Effector memory CD8-positive, alpha-beta T cell (primary cell): ENCODE data around the gene DIS3L2.
"Not testable (repeated sequence)": the region's sequence is repeated elsewhere in the genome, so short reads cannot be mapped to it uniquely, and the experiment has no call there.

Experiments
- ATAC-seq: fragments of 150-1000 bp; cut with Tn5 transposase; replicated peaks from 2 replicates; pipeline ENCODE4 v1.10.0; 2021; ENCODE audit warnings: mild to moderate bottlenecking, moderate library complexity
- DNase-seq, 3 experiments: peaks; one replicate each; pipeline ENCODE4 v3.0.0; 2021
- H3K27ac Mint-ChIP-seq, 2 donors: one replicate each; pipeline ENCODE4 v1.8.0; 2022; ENCODE audit warnings: mild to moderate bottlenecking in 2 of 2, mixed read lengths in 2 of 2, moderate library complexity in 2 of 2
- H3K27me3 Mint-ChIP-seq, 2 donors: one replicate each; pipeline ENCODE4 v1.8.0; 2022; ENCODE audit warnings: mixed read lengths in 2 of 2
- H3K36me3 Mint-ChIP-seq: one replicate; pipeline ENCODE4 v1.8.0; 2022; ENCODE audit warnings: mild to moderate bottlenecking, moderate library complexity, mixed read lengths; ENCODE audit not compliant: insufficient read depth
- H3K4me1 Mint-ChIP-seq, 2 donors: one replicate each; pipeline ENCODE4 v1.8.0; 2022; ENCODE audit warnings: low read depth in 2 of 2, mixed read lengths in 2 of 2
- H3K4me3 Mint-ChIP-seq, 2 donors: one replicate each; pipeline ENCODE4 v1.8.0; 2022; ENCODE audit warnings: mild to moderate bottlenecking in 2 of 2, mixed read lengths in 2 of 2, moderate library complexity in 2 of 2
- H3K9me3 Mint-ChIP-seq, 2 donors: one replicate each; pipeline ENCODE4 v1.8.0; 2022; ENCODE audit warnings: mixed read lengths in 2 of 2

The DIS3L2 gene

GRCh38 chr2:232336241-232336736, 374.8 kb downstream of the DIS3L2 start:
- Mint-ChIP-seq H3K27me3 (no peaks in the 10 kb centered on the region), H3K4me1 (no peaks in the 10 kb centered on the region), H3K9me3 (no peaks in the 10 kb centered on the region), H3K27ac (no peak overlapping the region), H3K36me3 (peaks cover 7% of the 10 kb centered on the region), H3K4me3 (no peak overlapping the region)
- DNase-seq, result no peak
- no peak for ATAC-seq

DNA sequence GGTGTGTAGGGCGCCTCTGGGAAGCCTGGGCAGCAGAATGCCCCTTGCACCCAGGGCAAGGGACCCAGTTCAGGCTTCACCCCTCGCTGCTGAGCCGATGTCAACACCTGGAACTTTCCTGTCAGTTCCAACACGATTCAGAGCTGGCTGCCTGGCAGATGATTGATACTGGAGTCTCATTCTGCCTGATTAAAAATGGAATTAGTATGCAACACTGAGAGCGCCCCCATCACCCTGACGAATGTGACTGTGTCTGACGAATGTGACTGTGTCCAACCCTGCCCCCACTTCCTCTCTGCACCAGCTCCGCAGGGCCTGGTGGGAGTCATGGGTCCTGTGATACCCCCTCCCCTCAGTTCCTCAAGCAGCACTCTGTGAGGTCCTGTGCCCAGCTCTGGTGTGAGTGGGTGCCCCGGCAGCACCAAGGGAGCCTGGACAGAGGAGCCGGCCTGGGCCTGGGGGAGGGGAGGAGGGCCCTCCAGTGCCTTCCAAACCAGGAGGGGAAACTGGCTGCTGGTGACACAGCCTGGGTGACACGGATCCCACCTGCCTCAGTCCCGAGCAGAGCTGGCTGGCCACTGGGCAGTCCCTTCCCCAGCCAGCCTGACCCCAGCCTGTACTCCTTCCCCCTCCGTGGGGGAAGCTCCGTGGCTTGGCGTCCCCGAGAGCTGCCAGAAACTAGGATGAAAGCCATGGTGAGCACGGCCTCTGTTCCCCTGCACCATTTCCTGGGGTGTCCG, 375.6 kb downstream of the DIS3L2 start:
- Mint-ChIP-seq H3K27me3 (no peaks in the 10 kb centered on the region), H3K27ac (no peak overlapping the region), H3K9me3 (no peaks in the 10 kb centered on the region), H3K4me1 (peaks cover 0 to 2% of the 10 kb centered on the region in 2 donors), H3K36me3 (peaks cover 7% of the 10 kb centered on the region), H3K4me3 (no peak overlapping the region)
- DNase-seq, result no peak
- no peak for ATAC-seq

DNA sequence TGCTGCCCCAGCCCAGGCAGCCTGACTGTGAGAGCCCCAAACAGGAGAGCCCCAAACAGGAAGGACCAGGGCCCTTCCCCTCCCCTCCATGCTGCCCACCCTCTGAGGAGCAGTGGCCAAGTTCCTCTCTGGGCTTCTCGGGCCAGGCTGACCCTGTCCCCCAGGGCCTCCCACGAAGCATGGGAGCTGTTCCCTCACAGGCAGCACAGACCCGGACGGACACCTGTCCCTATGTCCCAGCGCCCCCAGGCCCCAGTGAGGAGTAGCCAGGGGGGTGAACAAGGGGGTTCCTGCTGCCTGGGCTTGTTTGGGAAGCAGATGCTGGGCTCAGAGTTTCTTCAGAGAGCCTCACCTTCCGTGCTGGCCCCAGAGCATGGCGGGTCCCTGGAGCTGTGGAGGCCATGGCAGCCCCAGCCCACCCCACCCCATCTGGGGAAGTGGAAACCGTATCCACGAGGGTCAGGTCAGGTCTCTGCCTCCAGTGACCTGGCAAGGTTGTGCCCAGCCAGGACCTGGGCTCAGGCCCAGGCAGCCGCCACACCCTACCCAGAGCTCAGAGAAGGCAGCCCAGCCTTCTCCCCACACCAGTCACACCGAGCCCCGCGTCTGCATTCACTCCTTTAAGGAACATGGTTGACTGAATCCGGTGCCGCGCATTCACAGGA, 376.7 kb downstream of the DIS3L2 start:
- H3K9me3 Mint-ChIP-seq, result not testable (repeated sequence)

DNA sequence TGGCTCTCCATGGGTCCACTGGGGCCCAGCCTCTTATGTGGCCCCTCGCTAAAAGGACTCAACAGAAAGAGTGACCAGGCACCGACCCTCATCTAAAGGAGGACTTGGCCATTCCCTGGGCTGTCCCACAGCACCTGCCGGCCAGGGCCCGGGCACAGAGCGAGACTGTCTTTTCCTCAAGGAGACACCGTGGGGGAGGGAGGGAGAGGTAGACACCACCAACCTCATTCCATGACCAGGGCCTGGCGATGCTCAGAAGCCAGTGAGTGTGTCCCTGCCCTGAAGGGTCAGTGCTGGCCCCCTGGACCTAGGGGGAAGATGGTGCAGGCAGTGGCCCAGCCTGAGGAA, 377.2 kb downstream of the DIS3L2 start:
- H3K4me1 Mint-ChIP-seq, result peaks cover 0 to 9% of the 10 kb centered on the region in 2 donors
- DNase-seq (no peak), ATAC-seq (no peak)
- no peak overlapping the region for H3K27ac Mint-ChIP-seq
- H3K9me3 Mint-ChIP-seq, result no peaks in the 10 kb centered on the region
- no peaks in the 10 kb centered on the region for H3K27me3 Mint-ChIP-seq
- peaks cover 7% of the 10 kb centered on the region for H3K36me3 Mint-ChIP-seq
- no peak overlapping the region for H3K4me3 Mint-ChIP-seq

More for the DNA sequence above, 376.7 kb downstream of the DIS3L2 start:
- not testable (repeated sequence) for H3K27ac Mint-ChIP-seq, H3K27me3 Mint-ChIP-seq, H3K4me3 Mint-ChIP-seq, DNase-seq, ATAC-seq, H3K36me3 Mint-ChIP-seq, H3K4me1 Mint-ChIP-seq

DNA sequence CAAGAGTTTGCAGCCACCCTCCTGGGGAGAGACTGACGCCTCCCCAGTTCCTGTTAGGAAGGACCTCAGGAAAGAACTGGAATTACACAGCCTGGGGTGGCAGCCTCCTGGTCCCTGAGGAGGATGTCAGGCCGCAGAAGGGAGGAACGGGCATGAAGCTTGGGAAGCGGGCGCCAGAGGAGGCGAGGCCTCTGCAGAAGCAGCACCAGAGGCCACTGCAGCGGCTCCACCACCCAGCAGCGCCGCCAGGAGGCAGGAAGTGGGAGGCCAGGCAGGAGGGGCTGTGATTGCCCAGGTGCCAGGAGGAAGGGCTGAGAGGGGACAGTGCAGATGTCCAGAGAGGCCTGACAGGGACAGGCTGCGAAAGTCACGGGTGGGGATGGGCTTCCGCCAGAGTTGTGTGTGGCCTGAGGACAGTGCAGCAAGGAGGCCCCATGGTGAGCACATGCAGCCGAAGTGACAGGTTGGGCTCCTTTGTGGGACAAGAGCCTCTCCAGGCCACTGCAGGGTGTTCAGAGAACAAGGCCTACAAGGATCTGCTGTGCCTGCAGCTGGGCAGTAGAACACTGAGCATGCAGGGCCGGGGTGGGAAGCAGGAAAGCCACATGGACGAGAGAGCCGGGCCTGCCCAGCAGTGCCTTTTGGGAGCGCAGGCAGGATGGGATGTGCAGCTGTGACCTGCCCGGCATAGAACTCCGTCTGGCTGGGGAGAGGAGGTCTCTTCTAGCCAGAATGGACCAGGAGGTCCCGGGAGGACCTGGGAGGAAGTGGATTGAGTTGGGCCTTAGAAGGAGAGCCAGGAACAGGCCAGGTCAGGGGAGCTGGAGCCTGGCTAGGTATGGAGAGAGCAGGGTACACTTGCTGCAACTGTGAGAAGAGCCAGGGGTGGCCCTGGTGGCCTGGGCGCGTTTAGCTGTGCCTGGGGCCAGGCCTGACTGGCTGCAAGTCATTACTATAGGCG, 377.9 kb downstream of the DIS3L2 start:
- Mint-ChIP-seq H3K4me3 (no peak overlapping the region), H3K36me3 (peaks cover 7% of the 10 kb centered on the region), H3K27me3 (no peaks in the 10 kb centered on the region), H3K27ac (no peak overlapping the region), H3K4me1 (peaks cover 0 to 9% of the 10 kb centered on the region in 2 donors), H3K9me3 (no peaks in the 10 kb centered on the region)
- no peak for DNase-seq
- ATAC-seq, result no peak

GRCh38 chr2:232340171-232340935, 378.8 kb downstream of the DIS3L2 start:
- H3K9me3 Mint-ChIP-seq, result no peaks in the 10 kb centered on the region
- no peak overlapping the region for H3K27ac Mint-ChIP-seq
- H3K4me3 Mint-ChIP-seq, result no peak overlapping the region

GRCh38 chr2:232341061-232341738, 379.7 kb downstream of the DIS3L2 start:
- ATAC-seq (no peak), DNase-seq (no peak)
- Mint-ChIP-seq H3K27me3 (no peaks in the 10 kb centered on the region), H3K36me3 (peaks cover 8% of the 10 kb centered on the region), H3K9me3 (no peaks in the 10 kb centered on the region), H3K4me1 (peaks cover 0 to 9% of the 10 kb centered on the region in 2 donors), H3K27ac (no peak overlapping the region), H3K4me3 (no peak overlapping the region)

More at GRCh38 chr2:232340171-232340935, 378.8 kb downstream of the DIS3L2 start:
- Mint-ChIP-seq H3K4me1 (peaks cover 0 to 9% of the 10 kb centered on the region in 2 donors), H3K27me3 (no peaks in the 10 kb centered on the region), H3K36me3 (peaks cover 7% of the 10 kb centered on the region)
- ATAC-seq (no peak), DNase-seq (no peak)

- ATAC-seq (no peak), DNase-seq (no peak)
- Mint-ChIP-seq H3K4me1 (peaks cover 0 to 9% of the 10 kb centered on the region in 2 donors), H3K9me3 (no peaks in the 10 kb centered on the region), H3K36me3 (peaks cover 11% of the 10 kb centered on the region), H3K27me3 (no peaks in the 10 kb centered on the region), H3K27ac (no peak overlapping the region), H3K4me3 (no peak overlapping the region)
Measured at GRCh38 chr2:232341739-232342126, 380.2 kb downstream of the DIS3L2 start.

- H3K36me3 Mint-ChIP-seq, result peaks cover 11% of the 10 kb centered on the region
- no peak overlapping the region for H3K4me3 Mint-ChIP-seq
- no peak for ATAC-seq
- H3K27ac Mint-ChIP-seq, result no peak overlapping the region
- peaks cover 0 to 9% of the 10 kb centered on the region in 2 donors for H3K4me1 Mint-ChIP-seq
- no peaks in the 10 kb centered on the region for H3K27me3 Mint-ChIP-seq
- no peak for DNase-seq
- no peaks in the 10 kb centered on the region for H3K9me3 Mint-ChIP-seq
Measured at GRCh38 chr2:232342635-232343565, 381.4 kb downstream of the DIS3L2 start.

GRCh38 chr2:232343821-232344220, 382.3 kb downstream of the DIS3L2 start:
- no peak overlapping the region for H3K27ac Mint-ChIP-seq
- no peaks in the 10 kb centered on the region for H3K9me3 Mint-ChIP-seq
- H3K27me3 Mint-ChIP-seq, result no peaks in the 10 kb centered on the region
- peaks cover 11% of the 10 kb centered on the region for H3K36me3 Mint-ChIP-seq
- no peak overlapping the region for H3K4me3 Mint-ChIP-seq
- peaks cover 2 to 9% of the 10 kb centered on the region in 2 donors for H3K4me1 Mint-ChIP-seq
- DNase-seq (no peak), ATAC-seq (no peak)

DNA sequence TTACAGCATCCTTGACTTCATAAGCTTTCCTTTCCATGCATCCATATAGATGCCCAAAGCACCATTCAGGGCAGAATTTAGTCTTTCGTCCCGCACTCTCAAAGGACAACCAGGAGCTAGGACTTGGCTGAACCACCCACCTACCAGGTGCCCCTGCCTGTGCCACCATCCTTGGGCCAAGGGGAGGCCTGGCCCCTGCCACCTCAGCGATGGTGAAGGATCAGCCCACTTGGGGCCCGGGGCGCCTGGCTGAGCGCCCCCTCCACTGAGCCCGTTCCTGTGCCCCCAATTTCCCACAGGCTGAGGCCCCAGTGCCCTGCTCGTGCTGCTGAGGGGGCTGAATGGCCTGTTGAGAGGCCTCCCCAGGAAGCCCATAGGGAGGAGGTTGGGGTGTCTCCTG, 383.7 kb downstream of the DIS3L2 start:
- no peak overlapping the region for H3K4me3 Mint-ChIP-seq

More for the DNA sequence above, 383.7 kb downstream of the DIS3L2 start:
- DNase-seq (no peak), ATAC-seq (no peak)
- peaks cover 3% of the 10 kb centered on the region in 2 donors for H3K27me3 Mint-ChIP-seq
- no peaks in the 10 kb centered on the region for H3K9me3 Mint-ChIP-seq
- H3K36me3 Mint-ChIP-seq, result peaks cover 4% of the 10 kb centered on the region
- no peak overlapping the region for H3K27ac Mint-ChIP-seq
- H3K4me1 Mint-ChIP-seq, result peaks cover 6 to 9% of the 10 kb centered on the region in 2 donors
